Measurements from ENCODE around the gene ATL3.
"Not testable (repeated sequence)": the region's sequence is repeated elsewhere in the genome, so short reads cannot be mapped to it uniquely, and the experiment has no call there.

ATL3 gene, protein sequence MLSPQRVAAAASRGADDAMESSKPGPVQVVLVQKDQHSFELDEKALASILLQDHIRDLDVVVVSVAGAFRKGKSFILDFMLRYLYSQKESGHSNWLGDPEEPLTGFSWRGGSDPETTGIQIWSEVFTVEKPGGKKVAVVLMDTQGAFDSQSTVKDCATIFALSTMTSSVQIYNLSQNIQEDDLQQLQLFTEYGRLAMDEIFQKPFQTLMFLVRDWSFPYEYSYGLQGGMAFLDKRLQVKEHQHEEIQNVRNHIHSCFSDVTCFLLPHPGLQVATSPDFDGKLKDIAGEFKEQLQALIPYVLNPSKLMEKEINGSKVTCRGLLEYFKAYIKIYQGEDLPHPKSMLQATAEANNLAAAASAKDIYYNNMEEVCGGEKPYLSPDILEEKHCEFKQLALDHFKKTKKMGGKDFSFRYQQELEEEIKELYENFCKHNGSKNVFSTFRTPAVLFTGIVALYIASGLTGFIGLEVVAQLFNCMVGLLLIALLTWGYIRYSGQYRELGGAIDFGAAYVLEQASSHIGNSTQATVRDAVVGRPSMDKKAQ

DNA sequence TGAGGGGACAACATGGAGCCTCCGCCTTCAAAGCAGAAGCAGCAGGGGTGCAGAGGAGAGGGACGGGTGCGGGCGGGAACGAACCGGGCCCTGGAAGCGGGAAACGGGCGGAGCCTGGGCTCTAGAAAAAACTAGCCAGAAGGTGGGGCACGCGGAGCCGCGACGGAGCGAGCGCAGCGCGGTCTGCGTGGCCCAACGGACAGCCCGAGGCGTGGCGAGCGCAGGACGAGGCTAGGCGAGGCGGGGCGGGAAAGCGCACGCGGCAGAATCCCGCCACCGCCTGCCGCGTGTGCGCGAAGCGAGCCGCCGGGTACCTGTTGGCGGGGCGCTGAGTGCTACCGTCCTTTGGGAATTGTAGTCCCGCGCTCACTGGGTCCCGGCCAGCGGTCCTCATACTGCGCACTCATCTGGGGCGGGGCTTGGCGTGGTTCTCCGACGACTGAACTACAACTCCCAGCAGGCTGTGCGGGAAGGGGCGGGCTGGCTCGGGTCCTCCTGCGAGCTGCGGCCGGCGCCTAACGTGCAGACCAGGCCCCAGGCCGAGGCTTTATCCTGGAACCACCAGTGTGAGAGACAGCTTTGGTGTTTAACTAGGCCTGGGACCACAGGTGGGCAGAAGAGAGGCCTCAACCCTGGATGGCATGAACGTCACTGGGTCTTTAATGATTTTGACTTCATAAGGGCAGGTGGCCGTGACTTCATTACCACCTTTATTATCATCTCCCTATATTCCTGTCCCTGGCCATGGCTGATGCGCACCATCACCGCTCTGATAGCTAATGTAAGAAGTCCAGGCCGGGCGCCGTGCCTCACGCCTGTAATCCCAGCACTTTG, at the start of gene ATL3:
TSS of gene ATL3 (minus strand) at position 55 of the 834 bp plus-strand sequence. CDS start at position 14, 41 bp downstream.
- peak; percentile 93 for DNase-seq (ENCODE audit: low read depth)

DNA sequence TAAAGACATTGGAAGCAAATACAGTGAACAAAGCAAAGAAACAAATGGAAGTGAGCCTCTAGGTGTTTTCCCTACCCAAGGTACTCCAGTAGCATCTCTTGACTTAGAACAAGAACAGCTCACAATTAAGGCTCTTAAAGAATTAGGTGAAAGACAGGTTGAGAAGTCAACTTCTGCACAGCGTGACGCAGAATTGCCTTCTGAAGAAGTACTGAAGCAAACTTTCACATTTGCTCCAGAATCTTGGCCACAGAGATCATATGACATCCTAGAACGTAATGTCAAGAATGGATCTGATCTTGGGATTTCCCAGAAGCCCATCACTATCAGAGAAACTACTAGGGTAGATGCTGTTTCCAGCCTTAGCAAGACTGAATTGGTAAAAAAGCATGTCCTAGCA, 49.4 kb upstream of the ATL3 start:
- DNase-seq (ENCODE audit: low read depth): no peak

DNA sequence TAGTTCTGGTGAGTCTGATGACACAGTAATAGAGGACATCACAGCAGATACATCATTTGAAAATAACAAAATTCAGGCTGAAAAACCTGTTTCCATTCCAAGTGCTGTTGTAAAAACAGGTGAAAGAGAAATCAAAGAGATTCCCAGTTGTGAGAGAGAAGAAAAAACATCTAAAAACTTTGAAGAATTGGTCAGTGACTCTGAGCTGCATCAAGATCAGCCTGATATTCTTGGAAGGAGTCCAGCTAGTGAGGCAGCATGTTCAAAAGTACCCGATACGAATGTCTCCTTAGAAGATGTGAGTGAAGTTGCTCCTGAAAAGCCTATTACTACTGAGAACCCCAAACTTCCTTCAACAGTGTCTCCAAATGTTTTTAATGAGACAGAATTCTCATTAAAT, 48.8 kb upstream of the ATL3 start:
- DNase-seq (ENCODE audit: low read depth): no peak

DNA sequence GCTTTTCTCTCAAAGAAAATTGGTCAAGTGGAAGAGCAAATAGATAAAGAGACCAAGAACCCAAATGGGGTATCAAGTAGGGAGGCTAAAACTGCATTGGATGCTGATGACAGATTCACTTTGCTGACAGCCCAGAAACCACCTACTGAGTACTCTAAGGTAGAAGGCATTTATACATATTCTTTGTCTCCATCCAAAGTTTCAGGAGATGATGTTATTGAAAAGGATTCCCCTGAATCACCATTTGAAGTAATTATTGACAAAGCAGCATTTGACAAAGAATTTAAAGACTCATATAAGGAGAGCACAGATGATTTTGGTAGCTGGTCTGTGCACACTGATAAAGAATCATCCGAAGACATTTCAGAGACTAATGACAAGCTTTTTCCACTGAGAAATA, 47.8 kb upstream of the ATL3 start:
- DNase-seq (ENCODE audit: low read depth): no peak

DNA sequence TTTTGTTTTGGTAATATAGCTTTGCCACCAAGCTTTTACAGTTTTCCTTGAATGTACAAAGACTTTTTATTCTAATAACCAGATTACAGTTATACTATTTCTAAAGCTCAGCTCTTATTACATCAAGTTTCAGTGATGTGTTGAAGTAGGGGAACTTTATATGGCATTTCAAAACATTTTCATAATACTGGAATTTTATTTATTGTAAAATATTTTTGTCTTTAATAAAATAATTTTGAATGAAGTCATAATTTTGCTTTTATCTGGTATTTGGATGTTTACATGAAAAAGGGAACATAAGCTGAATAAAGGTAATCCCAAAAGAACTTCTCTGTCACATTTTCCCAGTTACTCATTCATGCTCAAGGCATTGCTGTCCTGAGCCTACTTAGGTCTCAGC, 44.9 kb upstream of the ATL3 start:
- no peak for DNase-seq (ENCODE audit: low read depth)

DNA sequence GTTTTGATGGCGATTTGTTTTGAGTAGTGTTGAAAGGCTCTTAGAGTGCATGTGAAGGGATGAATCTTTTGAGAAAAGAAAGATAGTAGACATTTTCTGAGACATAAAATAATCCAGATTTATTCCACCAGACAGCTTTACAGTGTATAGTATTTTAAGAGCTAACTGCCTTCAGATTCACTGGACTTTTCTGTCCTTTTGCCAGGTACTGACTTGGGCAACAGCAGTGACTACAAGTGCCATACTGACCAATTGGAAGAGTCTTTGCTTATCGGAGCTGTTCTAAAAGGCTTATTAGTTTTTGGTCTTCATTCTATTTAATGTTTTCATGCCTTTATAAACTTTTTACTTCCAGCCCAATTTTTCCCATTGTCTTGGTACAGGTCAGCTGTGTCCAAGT, 42.6 kb upstream of the ATL3 start:
- no peak for DNase-seq (ENCODE audit: low read depth)

DNA sequence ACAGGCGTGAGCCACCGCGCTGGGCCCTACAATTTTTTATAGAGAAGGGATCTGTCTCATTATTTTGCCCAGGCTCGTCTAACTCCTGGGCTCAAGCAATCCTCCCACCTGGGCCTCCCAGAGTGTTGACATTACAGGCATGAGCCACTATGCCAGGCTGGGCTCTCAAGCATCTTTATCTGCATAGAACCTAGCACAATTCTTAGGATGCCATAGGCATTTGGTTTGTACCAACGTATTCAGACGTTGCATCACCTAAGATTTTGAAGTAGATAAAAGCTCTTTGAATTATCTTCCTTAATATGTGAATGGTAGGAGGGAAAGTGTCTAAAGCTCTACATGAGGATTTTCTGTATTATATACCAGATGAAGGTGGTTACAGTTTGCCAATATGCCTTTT, 40.7 kb upstream of the ATL3 start:
- no peak for DNase-seq (ENCODE audit: low read depth)

DNA sequence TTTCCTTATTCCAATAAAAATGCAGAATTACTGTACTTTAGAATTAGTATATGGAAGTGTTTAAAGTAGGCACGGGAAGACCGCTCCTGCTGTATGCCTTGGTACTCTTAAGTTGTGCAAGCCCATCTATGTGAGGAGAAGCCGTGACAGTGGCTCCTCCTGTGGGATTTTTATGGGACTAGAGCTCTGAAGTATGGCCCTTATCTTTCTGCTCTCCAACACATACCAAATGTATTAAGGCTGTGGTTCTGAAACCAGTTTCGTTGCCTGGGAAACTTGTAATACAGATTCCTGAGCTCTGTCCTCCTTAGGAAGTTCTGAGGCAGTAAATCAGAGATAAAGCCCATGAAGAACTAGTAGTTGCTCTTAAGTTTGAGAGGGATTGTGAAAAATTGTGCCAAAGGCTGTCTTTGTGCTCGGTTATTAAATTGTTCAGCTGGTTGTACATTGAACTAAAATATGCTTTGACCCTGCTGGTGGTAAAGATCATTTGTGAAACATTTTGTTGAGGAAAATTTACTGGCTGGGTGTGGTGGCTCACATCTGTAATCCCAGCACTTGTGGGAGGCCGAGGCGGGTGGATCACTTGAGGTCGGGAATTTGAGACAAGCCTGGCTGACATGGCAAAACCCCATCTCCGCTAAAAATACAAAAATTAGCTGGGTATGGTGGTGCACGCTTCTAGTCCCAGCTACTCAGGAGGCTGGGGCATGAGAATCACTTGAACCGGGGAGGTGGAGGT, 39.5 kb upstream of the ATL3 start:
- DNase-seq (ENCODE audit: low read depth): no peak

DNA sequence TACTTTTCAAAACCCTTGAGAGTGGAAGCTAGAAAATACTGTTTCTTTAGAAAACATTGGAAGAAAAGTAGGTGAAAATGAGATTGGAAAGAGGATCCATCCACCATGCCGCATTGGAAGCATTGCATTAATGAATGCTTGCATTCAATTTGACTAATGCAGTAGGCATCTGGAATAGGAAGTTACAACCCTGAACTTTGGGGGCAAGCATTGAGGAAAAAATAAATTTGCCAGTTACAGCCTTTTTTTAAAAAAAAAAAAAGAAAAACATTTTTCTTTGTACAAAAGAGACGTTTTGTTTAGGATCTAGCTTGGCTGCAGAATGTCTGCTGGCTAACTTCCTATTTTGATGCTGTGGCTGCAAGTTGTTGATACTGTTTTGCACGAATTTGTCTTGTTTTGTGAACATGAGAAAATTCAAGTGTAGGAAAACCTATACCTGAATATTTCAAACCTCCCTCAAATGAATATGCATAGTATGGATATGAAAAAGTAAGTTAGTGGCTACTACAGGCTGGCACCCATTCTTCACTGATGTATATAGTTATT, 38.2 kb upstream of the ATL3 start:
- no peak for DNase-seq (ENCODE audit: low read depth)

DNA sequence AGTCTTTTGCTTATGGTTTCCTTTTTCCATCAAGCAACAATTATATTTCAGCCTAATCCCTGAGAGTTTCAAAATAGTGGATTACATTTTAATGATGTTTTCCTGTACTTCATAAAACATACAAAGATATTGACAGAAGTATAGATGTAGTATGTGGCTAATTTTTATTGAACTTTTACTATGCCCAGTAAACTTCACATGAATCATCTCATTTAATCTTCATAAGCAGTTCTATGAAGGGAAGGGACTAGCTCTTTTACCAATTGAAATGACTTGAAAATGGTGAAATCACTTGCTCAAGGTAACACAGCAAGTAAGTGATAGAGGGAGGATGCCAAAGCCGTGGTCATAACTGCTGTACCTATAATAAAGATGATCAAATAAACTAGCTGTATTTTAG, 37.6 kb upstream of the ATL3 start:
- no peak for DNase-seq (ENCODE audit: low read depth)

DNA sequence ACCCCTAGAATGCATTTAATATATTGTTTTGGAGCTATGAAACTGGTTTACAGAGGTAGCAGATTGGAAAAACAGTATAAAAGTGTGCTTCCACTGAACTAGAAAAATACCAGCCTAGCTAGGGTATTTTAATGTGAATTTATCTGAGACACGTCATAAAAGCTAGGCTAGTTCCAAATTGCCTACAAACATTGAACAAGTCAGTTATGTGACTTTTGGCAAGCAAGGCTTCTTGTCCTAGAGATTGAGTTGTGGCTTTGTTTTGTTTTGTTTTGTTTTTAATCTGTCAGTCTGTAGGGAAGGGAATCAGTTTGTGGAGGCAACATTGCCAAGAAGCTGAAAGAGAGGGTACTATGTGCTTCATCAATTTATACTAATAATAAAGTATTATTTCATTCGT, 34.4 kb upstream of the ATL3 start:
- no peak for DNase-seq (ENCODE audit: low read depth)

DNA sequence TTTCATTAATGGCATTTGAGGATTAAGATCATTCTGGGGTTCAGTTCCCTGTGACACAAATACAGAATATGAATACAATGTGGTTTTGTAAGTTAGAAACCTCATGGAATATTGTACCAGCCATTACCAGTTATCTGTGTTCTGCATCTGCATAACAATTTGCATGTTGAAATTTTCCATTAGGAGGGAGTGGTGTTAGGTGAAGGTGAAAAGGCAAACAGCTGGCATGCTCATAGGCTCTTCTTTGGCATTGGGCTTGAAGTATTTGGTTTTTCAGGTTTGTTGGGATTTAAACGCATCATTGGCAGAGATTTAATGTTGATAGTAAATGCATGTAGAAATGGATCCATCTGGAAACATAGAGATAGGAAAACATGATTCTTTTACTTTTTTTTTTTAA, 28.7 kb upstream of the ATL3 start:
- DNase-seq (ENCODE audit: low read depth): no peak

DNA sequence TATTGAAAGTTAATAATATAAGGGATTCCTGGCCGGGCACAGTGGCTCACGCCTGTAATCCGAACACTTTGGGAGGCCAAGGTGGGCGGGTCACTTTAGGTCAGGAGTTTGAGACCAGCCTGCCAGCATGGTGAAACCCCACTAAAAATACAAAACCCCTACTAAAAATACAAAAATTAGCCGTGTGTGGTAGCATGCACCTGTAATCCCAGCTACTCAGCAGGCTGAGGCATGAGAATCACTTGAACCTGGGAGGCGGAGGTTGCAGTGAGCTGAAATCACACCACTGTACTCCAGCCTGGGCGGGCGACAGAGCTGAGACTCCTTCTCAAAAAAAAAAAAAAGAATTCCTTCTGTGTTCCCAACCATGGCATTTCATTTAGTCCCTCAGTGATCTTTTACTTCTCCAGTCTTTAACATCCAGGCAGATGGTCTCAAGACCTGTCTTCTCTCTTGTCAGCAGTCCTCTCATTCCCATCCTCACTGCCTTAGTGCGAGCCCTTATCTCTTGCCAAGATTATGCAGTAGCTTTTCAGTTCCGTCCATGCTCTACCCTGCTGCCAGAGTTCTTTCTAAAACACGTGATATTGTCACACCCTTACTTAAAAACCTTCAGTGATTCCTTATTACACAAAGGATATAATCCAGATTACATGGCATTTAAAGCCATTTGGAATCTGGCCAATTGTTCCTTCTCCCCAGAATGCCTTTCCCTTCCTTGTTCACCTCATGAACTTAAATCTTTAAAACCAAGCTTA, 28.0 kb upstream of the ATL3 start:
- DNase-seq (ENCODE audit: low read depth): no peak

DNA sequence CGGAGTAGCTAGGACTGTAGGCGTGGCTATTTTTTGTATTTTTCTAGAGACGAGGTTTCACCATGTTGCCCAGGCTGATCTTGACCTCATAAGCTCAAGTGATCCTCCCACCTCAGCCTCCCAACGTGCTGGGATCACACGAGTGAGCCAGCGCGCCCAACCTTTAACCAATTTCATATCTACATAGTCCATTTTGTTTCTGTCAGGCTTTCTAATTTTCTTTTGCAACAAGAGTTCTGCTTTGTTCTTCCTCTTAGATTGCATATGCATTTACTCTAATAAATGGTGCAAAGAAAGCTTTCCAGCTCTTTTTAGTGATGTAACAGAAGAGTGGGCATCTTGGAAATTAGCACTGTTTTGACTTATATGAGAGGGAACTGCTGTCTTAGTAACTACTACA, 23.4 kb upstream of the ATL3 start:
- DNase-seq (ENCODE audit: low read depth): no peak

DNA sequence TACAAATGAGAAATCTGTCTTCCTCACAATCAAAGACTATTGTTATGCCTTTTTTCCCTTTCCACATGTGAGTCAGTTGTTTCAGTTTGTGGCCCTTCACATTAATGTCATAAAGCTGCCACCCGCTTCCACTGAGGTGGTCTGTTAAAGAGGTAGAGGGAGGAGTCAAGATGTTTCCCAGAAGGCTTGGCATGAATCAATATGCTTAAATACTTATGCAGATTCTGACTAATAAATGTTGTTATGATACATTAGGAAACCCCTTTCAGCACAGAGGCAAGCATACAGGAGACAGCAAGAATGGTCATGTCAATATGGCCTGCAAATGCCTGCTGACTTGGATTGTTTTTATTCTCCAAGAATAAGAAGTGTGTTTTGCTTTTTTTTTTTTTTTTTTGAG, 16.7 kb upstream of the ATL3 start:
- DNase-seq (ENCODE audit: low read depth): no peak

DNA sequence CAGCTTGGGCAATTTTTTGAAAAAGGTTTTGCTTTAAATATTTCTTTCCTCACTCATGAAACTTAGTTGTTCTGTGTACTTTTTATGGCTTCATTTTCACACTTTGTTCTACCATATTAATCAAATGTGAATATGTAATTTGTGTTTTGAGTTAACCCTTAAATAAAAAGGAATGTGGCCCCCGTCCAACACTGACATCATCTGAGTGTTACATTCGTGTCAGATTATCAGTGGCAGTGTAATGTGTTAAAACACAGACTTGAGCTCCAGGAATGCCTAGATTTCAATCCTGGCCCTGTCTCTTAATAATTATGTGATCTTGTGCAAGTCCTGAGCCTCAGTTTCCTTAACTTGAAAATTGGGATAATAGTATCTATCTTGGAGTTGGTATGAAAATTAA, 15.8 kb upstream of the ATL3 start:
- no peak for DNase-seq (ENCODE audit: low read depth)

DNA sequence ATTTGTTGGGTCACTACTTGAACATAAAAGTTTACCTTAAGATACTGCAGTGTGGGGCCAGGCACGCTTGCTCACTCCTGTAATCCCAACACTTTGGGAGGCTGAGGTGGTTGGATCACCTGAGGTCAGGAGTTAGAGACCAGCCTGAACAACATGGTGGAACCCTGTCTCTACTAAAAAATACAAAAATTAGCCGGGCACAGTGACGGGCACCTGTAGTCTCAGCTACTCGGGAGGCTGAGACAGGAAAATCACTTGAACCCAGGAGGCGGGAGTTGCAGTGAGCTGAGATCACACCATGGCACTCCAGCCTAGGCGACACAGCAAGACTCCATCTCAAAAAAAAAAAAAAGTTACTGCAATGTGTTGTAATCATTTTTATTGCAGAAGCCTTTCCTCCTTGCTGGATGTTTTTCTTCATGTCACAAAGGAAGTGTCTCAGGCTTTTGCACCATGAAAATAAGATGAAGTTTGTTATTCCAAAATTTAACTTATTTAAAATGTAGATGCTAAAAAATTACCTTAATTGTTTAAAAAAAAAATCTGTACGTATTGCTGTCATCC, 14.1 kb upstream of the ATL3 start:
- DNase-seq (ENCODE audit: low read depth): not testable (repeated sequence)

DNA sequence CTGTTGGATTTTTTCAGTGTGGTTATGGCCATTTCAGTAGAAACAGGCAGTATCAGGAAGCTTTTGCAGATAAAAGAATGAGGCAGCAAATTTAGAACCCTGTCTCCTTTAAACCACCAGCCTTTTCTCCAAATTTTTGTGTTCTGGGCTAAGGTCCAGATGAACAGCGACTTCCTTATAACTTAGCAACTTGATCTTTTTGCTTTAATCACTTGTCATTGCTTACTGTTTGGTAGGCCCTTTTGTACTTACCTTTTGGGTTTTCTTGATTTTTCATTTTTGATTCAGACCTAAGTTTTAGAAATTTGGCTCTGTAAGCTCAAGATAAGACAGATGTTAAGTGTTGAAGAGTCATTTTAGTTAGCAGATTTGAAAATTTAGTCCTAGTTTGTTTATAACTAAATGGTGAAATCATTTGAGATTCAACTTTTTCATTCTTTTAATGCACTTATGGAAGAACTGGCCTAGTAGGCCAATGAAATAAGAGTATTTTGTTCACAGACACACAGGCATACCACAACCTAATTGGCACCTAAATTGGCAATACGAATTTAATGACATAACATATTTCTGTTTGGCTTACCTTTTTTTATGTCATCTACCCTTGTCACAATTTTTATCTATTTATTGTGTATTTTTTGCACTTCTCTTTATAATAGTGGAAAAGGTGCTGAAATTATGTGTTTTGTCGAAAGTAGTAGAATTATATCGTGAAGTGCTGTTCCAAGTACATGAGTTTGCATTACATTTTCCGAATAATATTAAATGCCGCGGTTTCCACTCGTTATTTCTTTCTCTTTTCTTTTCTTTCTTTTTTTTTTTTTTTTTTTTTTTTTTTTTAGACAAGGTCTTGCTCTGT, 12.2 kb upstream of the ATL3 start:
- DNase-seq (ENCODE audit: low read depth): no peak

DNA sequence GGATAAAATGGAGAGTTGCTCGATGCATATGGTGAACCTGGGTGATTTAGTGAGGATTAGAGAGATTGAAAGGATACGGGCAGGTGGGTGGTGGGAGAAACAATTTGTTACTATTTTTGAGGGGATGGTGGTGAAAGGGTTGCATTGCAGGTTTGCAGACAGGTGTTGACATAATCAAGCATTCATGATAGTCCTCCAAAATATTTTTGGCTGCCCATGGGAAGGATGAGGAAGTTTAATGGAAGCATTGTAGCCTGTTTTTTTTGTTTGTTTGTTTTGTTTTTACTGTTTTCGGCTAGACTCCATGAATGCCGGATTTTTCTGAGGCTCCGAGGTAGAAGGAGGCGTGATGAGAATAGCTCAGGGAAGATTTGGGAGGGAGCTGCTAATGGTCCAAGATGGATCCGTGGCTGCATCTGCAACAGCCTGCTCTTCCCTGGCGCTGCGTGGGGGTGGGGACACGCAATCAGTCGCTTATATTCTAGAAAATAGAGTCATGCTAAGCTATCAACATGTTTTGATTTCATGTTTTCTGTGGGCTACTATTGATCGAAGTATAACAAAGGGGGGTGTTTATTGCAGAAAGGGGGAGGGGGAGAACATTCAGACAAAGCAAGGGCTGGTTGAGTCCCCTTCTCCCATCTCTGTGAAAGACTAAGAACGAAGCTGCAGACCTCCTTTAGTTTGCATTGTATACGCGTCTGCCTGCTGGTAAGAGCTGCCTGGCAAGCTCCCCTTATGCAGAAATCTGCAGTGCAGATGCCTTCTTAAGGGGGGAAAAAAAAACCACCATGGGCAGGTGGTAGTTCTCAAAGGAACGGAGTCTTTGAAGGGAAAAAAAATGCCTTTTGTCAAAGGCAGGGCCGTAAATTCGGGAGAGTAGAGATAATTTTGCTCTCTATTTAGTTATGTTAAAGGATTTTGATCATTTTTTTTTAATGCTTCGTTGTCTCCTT, 11.2 kb upstream of the ATL3 start:
- no peak for DNase-seq (ENCODE audit: low read depth)

Measured in activated gamma-delta T cell treated with anti-CD3 and anti-CD28 coated beads, Interleukin-2, amount 50 U/mL, for 16 hours (primary cell).